Measurements from ENCODE around the gene CBX2.
"Not testable (repeated sequence)": the region's sequence is repeated elsewhere in the genome, so short reads cannot be mapped to it uniquely, and the experiment has no call there.

The CBX2 gene

DNA sequence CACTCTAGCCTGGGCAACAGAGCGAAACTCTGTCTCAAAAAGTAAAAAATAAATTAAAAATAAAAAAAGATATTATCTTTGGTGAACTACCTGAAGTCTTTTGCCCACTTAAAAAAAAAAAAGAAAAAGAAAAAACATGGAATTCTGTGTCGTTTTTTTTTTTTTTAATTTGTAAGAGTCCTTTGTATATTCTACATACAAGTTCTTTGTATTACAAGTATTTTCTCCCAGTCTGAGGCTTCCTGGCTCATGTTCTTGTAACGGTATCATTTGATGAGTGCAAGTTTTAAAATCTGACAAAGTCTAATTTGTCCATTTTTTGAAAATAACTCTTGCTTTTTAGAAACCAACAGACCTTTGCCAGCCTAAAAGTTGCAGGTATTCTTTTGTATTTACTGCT is 12.2 kb upstream of the CBX2 start:
- Histone ChIP-seq H3K9me3 (ENCODE audit: control insufficient read depth, insufficient read depth, low read length) (peaks cover 6% of the 10 kb centered on the region; the same call in 1 of the 2 replicates), H3K4me3 (ENCODE audit: low read length) (no peak overlapping the region), H3K9me2 (replicated peaks; ENCODE audit: control insufficient read depth, low read length) (no peaks in the 10 kb centered on the region), H3K4me1 (ENCODE audit: control insufficient read depth, low read length) (no peaks in the 10 kb centered on the region), H3K79me2 (ENCODE audit: control insufficient read depth, low read length) (no peaks in the 10 kb centered on the region), H3K27ac (ENCODE audit: low read depth, low read length) (no peak overlapping the region), H3K27me3 (ENCODE audit: control insufficient read depth, low read length) (peaks cover 7% of the 10 kb centered on the region; the same call in 1 of the 2 replicates), H3K4me2 (ENCODE audit: low read length) (no peak overlapping the region), H4K20me1 (ENCODE audit: control insufficient read depth, insufficient read depth, low read depth, low read length) (no peaks in the 10 kb centered on the region), H3F3A (ENCODE audit: control insufficient read depth, insufficient read depth) (no peaks in the 10 kb centered on the region), H3K36me3 (ENCODE audit: control insufficient read depth, low read length) (no peaks in the 10 kb centered on the region)
- TF ChIP-seq EZH2phosphoT487 (IDR thresholded peaks at IDR 0.05; ENCODE audit: borderline replicate concordance, low read length): no peak
- TF ChIP-seq, protein P1, sequence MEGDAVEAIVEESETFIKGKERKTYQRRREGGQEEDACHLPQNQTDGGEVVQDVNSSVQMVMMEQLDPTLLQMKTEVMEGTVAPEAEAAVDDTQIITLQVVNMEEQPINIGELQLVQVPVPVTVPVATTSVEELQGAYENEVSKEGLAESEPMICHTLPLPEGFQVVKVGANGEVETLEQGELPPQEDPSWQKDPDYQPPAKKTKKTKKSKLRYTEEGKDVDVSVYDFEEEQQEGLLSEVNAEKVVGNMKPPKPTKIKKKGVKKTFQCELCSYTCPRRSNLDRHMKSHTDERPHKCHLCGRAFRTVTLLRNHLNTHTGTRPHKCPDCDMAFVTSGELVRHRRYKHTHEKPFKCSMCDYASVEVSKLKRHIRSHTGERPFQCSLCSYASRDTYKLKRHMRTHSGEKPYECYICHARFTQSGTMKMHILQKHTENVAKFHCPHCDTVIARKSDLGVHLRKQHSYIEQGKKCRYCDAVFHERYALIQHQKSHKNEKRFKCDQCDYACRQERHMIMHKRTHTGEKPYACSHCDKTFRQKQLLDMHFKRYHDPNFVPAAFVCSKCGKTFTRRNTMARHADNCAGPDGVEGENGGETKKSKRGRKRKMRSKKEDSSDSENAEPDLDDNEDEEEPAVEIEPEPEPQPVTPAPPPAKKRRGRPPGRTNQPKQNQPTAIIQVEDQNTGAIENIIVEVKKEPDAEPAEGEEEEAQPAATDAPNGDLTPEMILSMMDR (IDR thresholded peaks at IDR 0.05; ENCODE audit: low read depth, low read length, poor library complexity, severe bottlenecking): no peak

DNA sequence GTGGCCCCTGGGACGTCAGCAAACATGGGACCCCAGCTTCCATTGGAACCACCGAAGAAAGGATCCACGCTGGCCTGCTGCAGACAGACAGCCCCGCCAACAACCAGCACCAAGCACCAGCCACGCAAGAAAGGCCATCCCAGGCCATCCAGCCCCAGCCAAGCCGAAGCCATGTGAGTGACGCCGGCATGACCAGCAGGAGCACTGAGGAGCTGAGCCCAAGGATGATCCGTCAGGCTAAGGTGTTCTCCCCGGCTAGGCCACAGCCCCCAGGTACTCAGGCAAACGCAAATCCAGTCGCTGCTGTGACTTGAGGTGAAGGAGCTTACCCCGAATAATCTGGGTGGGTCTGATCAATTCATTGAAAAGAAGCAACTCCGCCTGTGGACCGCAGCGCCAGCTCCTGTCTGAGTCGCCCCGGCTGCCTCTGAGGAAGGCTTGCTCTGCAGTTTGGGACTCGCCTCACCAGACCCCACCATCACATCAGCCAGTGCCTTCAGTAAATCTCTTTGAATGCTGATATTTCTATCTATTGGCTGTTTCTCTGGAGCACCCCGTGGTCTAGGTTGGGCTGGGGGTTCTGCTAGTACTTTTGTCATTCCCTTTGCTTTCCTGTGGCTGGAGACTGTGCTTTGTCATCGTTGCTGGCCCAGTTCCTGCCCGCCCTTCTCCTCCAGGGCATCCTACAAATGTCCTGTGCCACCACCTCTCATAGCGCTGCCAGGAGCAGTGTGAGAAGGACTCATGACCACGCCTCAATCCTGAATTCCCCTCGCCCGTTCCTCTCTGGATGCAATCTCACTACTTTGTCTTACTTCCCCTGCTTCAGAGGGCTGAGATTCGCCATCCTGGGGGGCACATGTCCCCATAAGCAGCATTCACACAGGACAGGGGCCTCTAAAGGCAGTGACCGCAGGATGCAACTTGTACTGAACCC is 8.1 kb upstream of the CBX2 start:
- Histone ChIP-seq H3K4me2 (ENCODE audit: low read length) (no peak overlapping the region), H3K9me2 (replicated peaks; ENCODE audit: control insufficient read depth, low read length) (no peaks in the 10 kb centered on the region), H3K4me1 (ENCODE audit: control insufficient read depth, low read length) (no peaks in the 10 kb centered on the region), H3K27ac (ENCODE audit: low read depth, low read length) (no peak overlapping the region), H3K79me2 (ENCODE audit: control insufficient read depth, low read length) (no peaks in the 10 kb centered on the region), H3K4me3 (ENCODE audit: low read length) (no peak overlapping the region), H4K20me1 (ENCODE audit: control insufficient read depth, insufficient read depth, low read depth, low read length) (no peaks in the 10 kb centered on the region), H3K27me3 (ENCODE audit: control insufficient read depth, low read length) (peaks cover 22% of the 10 kb centered on the region), H3K36me3 (ENCODE audit: control insufficient read depth, low read length) (no peaks in the 10 kb centered on the region), H3F3A (ENCODE audit: control insufficient read depth, insufficient read depth) (no peaks in the 10 kb centered on the region), H3K9me3 (ENCODE audit: control insufficient read depth, insufficient read depth, low read length) (peaks cover 6% of the 10 kb centered on the region; the same call in 1 of the 2 replicates)
- TF ChIP-seq, protein P1 (IDR thresholded peaks at IDR 0.05; ENCODE audit: low read depth, low read length, poor library complexity, severe bottlenecking): no peak
- TF ChIP-seq EZH2phosphoT487 (IDR thresholded peaks at IDR 0.05; ENCODE audit: borderline replicate concordance, low read length): no peak

DNA sequence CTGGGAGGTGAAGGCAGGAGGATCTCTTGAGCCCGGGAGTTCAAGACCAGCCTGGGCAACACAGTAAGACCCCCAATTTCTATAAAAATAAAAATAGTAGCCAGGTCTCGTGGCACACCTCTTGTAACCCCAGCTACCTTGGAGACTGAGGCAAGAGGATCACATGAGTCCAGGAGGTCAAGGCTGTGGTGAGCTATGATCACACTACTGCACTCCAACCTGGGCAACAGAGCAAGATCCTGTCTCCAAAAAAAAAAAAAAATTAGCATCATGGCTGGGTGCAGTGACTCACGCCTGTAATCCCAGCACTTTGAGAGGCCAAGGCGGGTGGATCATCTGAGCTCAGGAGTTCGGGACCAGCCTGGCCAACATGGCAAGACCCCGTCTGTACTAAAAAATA is 6.7 kb upstream of the CBX2 start:
- Histone ChIP-seq H3K4me2 (ENCODE audit: low read length) (no peak overlapping the region), H4K20me1 (ENCODE audit: control insufficient read depth, insufficient read depth, low read depth, low read length) (no peaks in the 10 kb centered on the region), H3K9me2 (replicated peaks; ENCODE audit: control insufficient read depth, low read length) (no peaks in the 10 kb centered on the region), H3K27me3 (ENCODE audit: control insufficient read depth, low read length) (peaks cover 34% of the 10 kb centered on the region), H3K79me2 (ENCODE audit: control insufficient read depth, low read length) (no peaks in the 10 kb centered on the region), H3K27ac (ENCODE audit: low read depth, low read length) (no peak overlapping the region), H3K36me3 (ENCODE audit: control insufficient read depth, low read length) (no peaks in the 10 kb centered on the region), H3K9me3 (ENCODE audit: control insufficient read depth, insufficient read depth, low read length) (peaks cover 6% of the 10 kb centered on the region; the same call in 1 of the 2 replicates), H3K4me1 (ENCODE audit: control insufficient read depth, low read length) (no peaks in the 10 kb centered on the region), H3F3A (ENCODE audit: control insufficient read depth, insufficient read depth) (no peaks in the 10 kb centered on the region), H3K4me3 (ENCODE audit: low read length) (no peak overlapping the region)
- TF ChIP-seq EZH2phosphoT487 (IDR thresholded peaks at IDR 0.05; ENCODE audit: borderline replicate concordance, low read length): no peak
- TF ChIP-seq, protein P1 (IDR thresholded peaks at IDR 0.05; ENCODE audit: low read depth, low read length, poor library complexity, severe bottlenecking): no peak

DNA sequence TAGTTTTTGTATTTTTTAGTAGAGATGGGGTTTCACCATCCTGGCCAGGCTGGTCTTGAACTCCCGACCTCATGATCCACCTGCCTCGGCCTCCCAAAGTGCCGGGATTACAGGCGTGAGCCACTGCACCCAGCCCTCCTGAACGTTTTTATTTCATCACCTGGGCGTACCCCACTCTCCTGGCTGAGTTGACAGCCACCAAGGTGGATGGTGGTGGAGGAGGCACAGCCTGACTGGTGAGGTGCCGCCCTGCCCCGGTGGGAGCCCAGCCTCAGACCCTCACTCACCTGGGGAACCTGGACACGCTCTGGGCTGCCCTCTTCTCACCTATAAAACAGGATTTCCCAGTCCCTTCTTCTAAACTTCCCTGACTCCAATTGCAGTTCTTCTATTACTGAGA is 5.2 kb upstream of the CBX2 start:
- H3K4me3 ChIP-seq (ENCODE audit: low read length); H3K9me3 ChIP-seq (ENCODE audit: control insufficient read depth, insufficient read depth, low read length); H3K27ac ChIP-seq (ENCODE audit: low read depth, low read length); H3K79me2 ChIP-seq (ENCODE audit: control insufficient read depth, low read length); H3K36me3 ChIP-seq (ENCODE audit: control insufficient read depth, low read length); H3K4me2 ChIP-seq (ENCODE audit: low read length); H3F3A ChIP-seq (ENCODE audit: control insufficient read depth, insufficient read depth); H3K9me2 ChIP-seq (replicated peaks; ENCODE audit: control insufficient read depth, low read length); H4K20me1 ChIP-seq (ENCODE audit: control insufficient read depth, insufficient read depth, low read depth, low read length): not testable (repeated sequence)
- Histone ChIP-seq H3K4me1 (ENCODE audit: control insufficient read depth, low read length) (peaks cover 12% of the 10 kb centered on the region), H3K27me3 (ENCODE audit: control insufficient read depth, low read length) (peaks cover 46% of the 10 kb centered on the region)

Data from DOHH2 (cell line).